Breast epithelium (tissue), 4 donors: ENCODE results near the gene PARP15. TPM values are rescaled to one million over a fixed set of nuclear protein-coding genes. Genes with fewer than 3 reads are reported as not detected.

Experiments
- DNase-seq, 2 donors: peaks; one replicate each; pipeline ENCODE4 v3.0.0-alpha.2; 2019; ENCODE audit warnings: low spot score in 2 of 2
- H3K27ac ChIP-seq, 2 donors: fragments of 200-600 bp; sonication (generic) in 1 of 2; one replicate each; pipeline ENCODE4 v1.5.1; 2016 to 2019; ENCODE audit warnings: mild to moderate bottlenecking in 1 of 2
- H3K27me3 ChIP-seq, 2 donors: fragments of 200-600 bp; sonication (generic) in 1 of 2; one replicate each; pipeline versions ENCODE4 v1.5.1 to v1.6.0; 2017 to 2019; ENCODE audit warnings: control low read depth in 1 of 2, mild to moderate bottlenecking in 1 of 2
- H3K36me3 ChIP-seq: fragments of 200-600 bp; one replicate; pipeline ENCODE4 v1.5.1; 2019
- H3K4me1 ChIP-seq, 2 donors: fragments of 200-600 bp; sonication (generic); one replicate each; pipeline ENCODE4 v1.5.1; 2016 to 2019; ENCODE audit warnings: control low read depth in 1 of 2
- H3K4me3 ChIP-seq, 3 donors: fragments of 200-600 bp; sonication (generic); 1 replicate in 2 of 3; 2 replicates in 1 of 3; pipeline ENCODE4 v1.5.1; 2016 to 2019; ENCODE audit warnings: mild to moderate bottlenecking in 3 of 3, moderate library complexity in 2 of 3
- H3K9me3 ChIP-seq, 2 donors: fragments of 200-600 bp; sonication (generic) in 1 of 2; one replicate each; pipeline ENCODE4 v1.5.1; 2016 to 2019; ENCODE audit warnings: control low read depth in 1 of 2
- POLR2A ChIP-seq: fragments of 450-650 bp; IDR thresholded peaks from one replicate; pipeline ENCODE4 v1.6.1; 2016; ENCODE audit warnings: antibody characterized with exemption, mild to moderate bottlenecking, moderate library complexity
- POLR2AphosphoS5 ChIP-seq, 3 donors: sonication (generic); formaldehyde crosslinking; IDR thresholded peaks; one replicate each; pipeline ENCODE4 v1.6.1; 2017; ENCODE audit warnings: antibody characterized with exemption in 3 of 3
- intact Hi-C: fragments of 100-400 bp; cut with DNase I; formaldehyde crosslinking; loops from one replicate; pipeline ENCODE4 v1.15.1; 2023; ENCODE audit warnings: low total_unique reads
- total RNA-seq, 3 donors: library from RNA; depleted of rRNA; stranded (reverse); fragments of >200 nt; gene quantifications; one replicate each; pipeline ENCODE4 v1.1.0, GENCODE V29; 2016
- TF ChIP-seq, protein P1 (sequence below), 3 donors: fragments of 450-650 bp; IDR thresholded peaks; one replicate each; pipeline ENCODE4 v1.5.1; 2016 to 2017; ENCODE audit warnings: antibody characterized with exemption in 3 of 3, mild to moderate bottlenecking in 3 of 3, moderate library complexity in 3 of 3

PARP15 gene
- total RNA-seq, 3 donors from 2014 or later, result 2.9 to 5.6 (median 5.4) TPM

DNA sequence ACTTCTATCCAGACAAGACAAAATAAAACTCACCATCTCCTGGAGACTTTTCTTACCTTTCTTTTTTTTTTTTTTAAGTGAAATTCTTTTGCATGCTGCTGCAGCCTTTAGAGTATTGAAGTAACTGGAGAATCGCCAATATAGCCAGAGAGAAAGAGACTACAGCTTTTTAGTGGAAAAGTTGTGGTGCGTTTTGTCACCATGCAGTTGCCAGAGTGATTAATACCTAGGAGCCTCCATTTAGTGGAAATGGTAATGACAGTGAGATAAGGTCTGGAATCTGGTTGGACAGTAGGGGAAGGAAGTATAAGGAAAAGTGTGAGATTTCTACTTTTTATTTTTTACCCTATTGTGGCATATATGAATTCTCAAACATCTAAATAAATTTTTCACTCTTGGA, 85.1 kb downstream of the PARP15 start:
- intact Hi-C loops, result no loop called here
- no peak overlapping the region for H3K4me3 ChIP-seq
- no peaks in the 10 kb centered on the region for H3K27me3 ChIP-seq
- no peak overlapping the region for H3K27ac ChIP-seq
- DNase-seq, result no peak
- H3K36me3 ChIP-seq, result no peaks in the 10 kb centered on the region
- H3K4me1 ChIP-seq, result no peaks in the 10 kb centered on the region
- H3K9me3 ChIP-seq, result no peaks in the 10 kb centered on the region
- TF ChIP-seq, protein P1, sequence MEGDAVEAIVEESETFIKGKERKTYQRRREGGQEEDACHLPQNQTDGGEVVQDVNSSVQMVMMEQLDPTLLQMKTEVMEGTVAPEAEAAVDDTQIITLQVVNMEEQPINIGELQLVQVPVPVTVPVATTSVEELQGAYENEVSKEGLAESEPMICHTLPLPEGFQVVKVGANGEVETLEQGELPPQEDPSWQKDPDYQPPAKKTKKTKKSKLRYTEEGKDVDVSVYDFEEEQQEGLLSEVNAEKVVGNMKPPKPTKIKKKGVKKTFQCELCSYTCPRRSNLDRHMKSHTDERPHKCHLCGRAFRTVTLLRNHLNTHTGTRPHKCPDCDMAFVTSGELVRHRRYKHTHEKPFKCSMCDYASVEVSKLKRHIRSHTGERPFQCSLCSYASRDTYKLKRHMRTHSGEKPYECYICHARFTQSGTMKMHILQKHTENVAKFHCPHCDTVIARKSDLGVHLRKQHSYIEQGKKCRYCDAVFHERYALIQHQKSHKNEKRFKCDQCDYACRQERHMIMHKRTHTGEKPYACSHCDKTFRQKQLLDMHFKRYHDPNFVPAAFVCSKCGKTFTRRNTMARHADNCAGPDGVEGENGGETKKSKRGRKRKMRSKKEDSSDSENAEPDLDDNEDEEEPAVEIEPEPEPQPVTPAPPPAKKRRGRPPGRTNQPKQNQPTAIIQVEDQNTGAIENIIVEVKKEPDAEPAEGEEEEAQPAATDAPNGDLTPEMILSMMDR (IDR thresholded peaks at IDR 0.05), result no peak
- TF ChIP-seq POLR2AphosphoS5 (IDR thresholded peaks at IDR 0.05) (no peak), POLR2A (no peak)

DNA sequence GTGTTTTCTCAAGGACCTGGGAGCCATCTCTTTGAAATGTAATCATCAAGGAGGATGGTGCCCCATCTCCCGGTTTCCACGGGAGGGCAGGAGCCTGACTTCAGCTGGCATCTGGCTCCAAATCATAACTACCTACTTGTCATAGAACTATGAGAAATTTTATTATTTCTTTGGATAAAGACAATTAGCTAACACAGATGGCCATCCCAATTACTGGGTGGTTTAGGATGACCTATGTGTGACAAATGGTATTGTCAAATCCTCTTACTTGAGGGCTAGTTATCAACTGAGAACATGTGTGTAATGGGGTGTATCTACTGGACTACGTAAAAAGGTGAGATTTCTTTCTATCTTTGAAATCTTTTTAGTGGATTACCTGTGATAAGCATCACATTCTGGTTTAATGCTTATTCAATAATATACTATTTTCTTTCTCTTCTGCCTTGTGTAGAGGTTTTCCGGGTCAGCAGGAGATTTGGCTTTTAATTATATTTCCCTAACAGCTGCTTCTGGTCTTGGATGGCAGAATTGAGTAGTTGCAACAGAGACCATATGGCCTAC, 87.9 kb downstream of the PARP15 start:
- Histone ChIP-seq H3K27ac (no peak overlapping the region), H3K9me3 (no peaks in the 10 kb centered on the region), H3K27me3 (no peaks in the 10 kb centered on the region), H3K4me3 (no peak overlapping the region), H3K4me1 (no peaks in the 10 kb centered on the region), H3K36me3 (no peaks in the 10 kb centered on the region)
- no peak for TF ChIP-seq POLR2AphosphoS5 (IDR thresholded peaks at IDR 0.05)
- TF ChIP-seq POLR2A, result no peak
- TF ChIP-seq, protein P1 (IDR thresholded peaks at IDR 0.05), result no peak
- no peak for DNase-seq
- intact Hi-C loops, result no loop called here

DNA sequence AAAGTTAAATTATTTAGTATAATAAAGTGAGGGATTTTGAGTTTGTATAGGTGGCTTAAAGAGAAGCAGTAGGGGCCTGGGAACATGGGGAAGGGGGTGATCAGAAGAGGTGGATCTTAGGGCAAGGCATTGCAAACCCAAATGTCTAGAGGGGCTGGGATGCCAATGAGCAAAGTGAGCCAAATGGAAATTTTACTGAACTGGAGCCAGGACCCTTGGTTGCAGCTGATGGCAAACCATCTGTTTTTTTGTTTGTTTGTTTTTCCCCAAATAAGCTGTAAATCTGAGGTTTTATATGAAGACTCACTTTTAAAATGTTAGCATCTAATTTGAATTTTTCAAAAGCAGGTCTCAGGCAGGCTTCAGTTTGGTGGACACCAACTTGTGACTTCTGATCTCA, 88.4 kb downstream of the PARP15 start:
- Histone ChIP-seq H3K9me3 (no peaks in the 10 kb centered on the region), H3K27me3 (no peaks in the 10 kb centered on the region), H3K4me1 (no peaks in the 10 kb centered on the region), H3K36me3 (no peaks in the 10 kb centered on the region), H3K27ac (no peak overlapping the region), H3K4me3 (no peak overlapping the region)
- TF ChIP-seq POLR2A, result no peak
- TF ChIP-seq, protein P1 (IDR thresholded peaks at IDR 0.05), result no peak
- no peak for TF ChIP-seq POLR2AphosphoS5 (IDR thresholded peaks at IDR 0.05)
- intact Hi-C loops, result no loop called here
- DNase-seq, result no peak

DNA sequence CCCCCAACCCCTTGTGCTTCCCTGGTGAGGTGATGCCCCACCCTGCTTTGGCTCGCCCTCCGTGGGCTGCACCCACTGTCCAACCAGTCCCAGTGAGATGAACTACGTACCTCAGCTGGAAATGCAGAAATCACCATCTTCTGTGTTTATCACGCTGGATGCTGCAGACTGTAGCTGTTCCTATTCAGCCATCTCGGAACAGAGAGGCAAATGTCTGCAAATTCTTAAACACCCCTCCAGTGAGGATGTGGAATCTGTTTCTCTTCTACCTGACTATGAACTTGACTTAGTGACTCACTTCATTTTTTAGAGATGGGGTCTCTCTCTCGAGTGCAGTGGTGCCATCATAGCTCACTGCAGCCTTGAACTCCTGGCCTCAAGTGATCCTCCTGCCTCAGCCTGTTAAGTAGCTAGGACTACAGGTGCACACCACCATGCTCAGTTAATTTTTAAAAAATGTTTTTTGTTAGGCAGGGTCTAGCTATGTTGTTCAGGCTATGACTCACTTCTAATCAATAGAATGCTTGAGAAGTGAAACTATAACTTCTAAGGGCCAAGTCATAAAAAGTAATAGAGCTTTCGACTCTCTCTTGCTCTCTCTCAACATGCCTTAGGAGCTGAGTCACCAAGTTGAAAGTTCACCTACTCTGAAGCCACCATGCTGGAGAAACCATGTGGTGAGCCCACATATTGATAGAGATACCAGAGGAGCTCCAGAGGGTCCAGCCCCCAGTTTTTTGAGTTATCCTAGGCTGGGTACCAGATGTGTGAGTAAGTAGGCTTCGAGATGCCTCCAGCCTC, 91.7 kb downstream of the PARP15 start:
- no peaks in the 10 kb centered on the region for H3K36me3 ChIP-seq
- no peak for DNase-seq
- H3K4me1 ChIP-seq, result no peaks in the 10 kb centered on the region
- TF ChIP-seq POLR2AphosphoS5 (IDR thresholded peaks at IDR 0.05), result no peak
- TF ChIP-seq, protein P1 (IDR thresholded peaks at IDR 0.05), result no peak
- no peak for TF ChIP-seq POLR2A
- H3K27ac ChIP-seq, result no peak overlapping the region
- H3K27me3 ChIP-seq, result no peaks in the 10 kb centered on the region
- no peak overlapping the region for H3K4me3 ChIP-seq
- intact Hi-C loops, result no loop called here
- H3K9me3 ChIP-seq, result no peaks in the 10 kb centered on the region

DNA sequence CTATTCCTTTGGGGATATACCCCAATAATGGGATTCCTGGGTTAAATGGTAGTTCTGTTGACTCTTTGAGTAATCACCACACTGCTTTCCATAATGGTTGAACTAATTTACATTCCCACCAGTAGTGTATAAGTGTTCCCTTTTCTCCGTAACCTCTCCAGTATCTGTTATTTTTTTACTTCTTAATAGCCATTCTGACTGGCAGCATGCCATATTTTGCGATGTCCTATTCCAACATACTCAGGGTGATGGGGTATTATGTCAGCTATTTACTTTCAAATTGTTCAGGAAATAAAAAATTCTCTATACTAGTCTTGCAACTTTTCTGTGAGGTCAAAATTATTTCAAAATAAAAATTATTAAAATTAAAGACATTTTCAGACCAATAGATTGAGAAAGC, 94.1 kb downstream of the PARP15 start:
- intact Hi-C loops, result loop anchor here (10.0 kb wide), 1 partner anchor 1047 kb away; no protein-coding TSS in a partner anchor
- TF ChIP-seq POLR2AphosphoS5 (IDR thresholded peaks at IDR 0.05), result no peak
- TF ChIP-seq POLR2A, result no peak
- TF ChIP-seq, protein P1 (IDR thresholded peaks at IDR 0.05), result no peak
- no peaks in the 10 kb centered on the region for H3K9me3 ChIP-seq
- H3K36me3 ChIP-seq, result no peaks in the 10 kb centered on the region
- no peak for DNase-seq
- H3K27me3 ChIP-seq, result no peaks in the 10 kb centered on the region
- H3K4me1 ChIP-seq, result no peaks in the 10 kb centered on the region
- H3K4me3 ChIP-seq, result no peak overlapping the region
- no peak overlapping the region for H3K27ac ChIP-seq
